Lower leg skin (tissue), 4 donors: ENCODE results near the gene ABCD4. TPM values are rescaled to one million over a fixed set of nuclear protein-coding genes. Genes with fewer than 3 reads are reported as not detected.

Experiments
- DNase-seq, 2 donors: peaks; one replicate each; pipeline ENCODE4 v3.0.0-alpha.2; 2019; ENCODE audit warnings: low spot score in 2 of 2
- H3K4me3 ChIP-seq: fragments of 200-600 bp; sonication (generic); 2 replicates; pipeline ENCODE4 v1.5.1; 2017; ENCODE audit warnings: mild to moderate bottlenecking, low read depth; ENCODE audit not compliant: poor library complexity, severe bottlenecking
- POLR2A ChIP-seq, 2 donors: fragments of 450-650 bp; IDR thresholded peaks; one replicate each; pipeline ENCODE4 v1.6.1; 2016 to 2017; ENCODE audit warnings: antibody characterized with exemption in 2 of 2, mild to moderate bottlenecking in 1 of 2, moderate library complexity in 1 of 2
- WGBS, 2 donors: methylation state at CpG; one replicate each; pipeline ENCODE4 v1.1.5; 2018; 5-methylcytosine and 5-hydroxymethylcytosine counted together
- intact Hi-C: fragments of 100-400 bp; cut with DNase I; formaldehyde crosslinking; loops from one replicate; pipeline ENCODE4 v1.15.0; 2023; ENCODE audit warnings: low total_unique reads
- total RNA-seq, 4 donors: library from RNA; depleted of rRNA; stranded (reverse); fragments of >200 nt; gene quantifications; one replicate each; pipeline ENCODE4 v1.1.0, GENCODE V29; 2016
- TF ChIP-seq, protein P1 (sequence below), 3 donors: fragments of 450-650 bp; IDR thresholded peaks; one replicate each; pipeline ENCODE4 v1.5.1; 2016; ENCODE audit warnings: antibody characterized with exemption in 3 of 3, mild to moderate bottlenecking in 3 of 3, moderate library complexity in 2 of 3

Gene ABCD4
- total RNA-seq, 4 donors from 2014 or later: 29.6 to 50.3 (median 33.9) TPM

DNA sequence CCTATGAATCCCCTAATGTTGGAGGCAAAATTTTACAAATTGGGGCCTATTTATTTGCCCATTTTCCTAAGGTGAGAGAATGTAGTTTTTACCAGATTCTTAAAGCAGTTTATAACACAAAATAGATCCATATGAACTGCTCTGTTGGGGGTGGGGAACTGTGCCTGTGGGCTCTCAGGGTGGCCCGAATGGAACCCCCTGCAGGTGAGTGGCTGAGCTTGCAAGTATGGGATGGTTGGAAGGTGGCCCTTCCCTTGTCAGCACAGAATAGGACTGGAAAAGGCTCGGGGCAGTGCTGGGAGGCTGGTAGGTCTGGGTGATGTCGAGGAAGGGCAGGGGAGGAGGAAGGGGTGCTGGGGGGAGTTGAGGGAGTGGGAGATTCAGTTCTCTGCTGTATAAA, 58.6 kb downstream of the ABCD4 start:
- TF ChIP-seq POLR2A (IDR thresholded peaks at IDR 0.05): no peak
- TF ChIP-seq, protein P1, sequence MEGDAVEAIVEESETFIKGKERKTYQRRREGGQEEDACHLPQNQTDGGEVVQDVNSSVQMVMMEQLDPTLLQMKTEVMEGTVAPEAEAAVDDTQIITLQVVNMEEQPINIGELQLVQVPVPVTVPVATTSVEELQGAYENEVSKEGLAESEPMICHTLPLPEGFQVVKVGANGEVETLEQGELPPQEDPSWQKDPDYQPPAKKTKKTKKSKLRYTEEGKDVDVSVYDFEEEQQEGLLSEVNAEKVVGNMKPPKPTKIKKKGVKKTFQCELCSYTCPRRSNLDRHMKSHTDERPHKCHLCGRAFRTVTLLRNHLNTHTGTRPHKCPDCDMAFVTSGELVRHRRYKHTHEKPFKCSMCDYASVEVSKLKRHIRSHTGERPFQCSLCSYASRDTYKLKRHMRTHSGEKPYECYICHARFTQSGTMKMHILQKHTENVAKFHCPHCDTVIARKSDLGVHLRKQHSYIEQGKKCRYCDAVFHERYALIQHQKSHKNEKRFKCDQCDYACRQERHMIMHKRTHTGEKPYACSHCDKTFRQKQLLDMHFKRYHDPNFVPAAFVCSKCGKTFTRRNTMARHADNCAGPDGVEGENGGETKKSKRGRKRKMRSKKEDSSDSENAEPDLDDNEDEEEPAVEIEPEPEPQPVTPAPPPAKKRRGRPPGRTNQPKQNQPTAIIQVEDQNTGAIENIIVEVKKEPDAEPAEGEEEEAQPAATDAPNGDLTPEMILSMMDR (IDR thresholded peaks at IDR 0.05): no peak
- no peak for DNase-seq
- 18 to 56% methylated on average over 3 of the region's 3 CpGs for WGBS, 2 donors
- no peak overlapping the region for H3K4me3 ChIP-seq
- intact Hi-C loops: loop anchor here (5.0 kb wide), 1 partner anchor 1772 kb away; no protein-coding TSS in a partner anchor

DNA sequence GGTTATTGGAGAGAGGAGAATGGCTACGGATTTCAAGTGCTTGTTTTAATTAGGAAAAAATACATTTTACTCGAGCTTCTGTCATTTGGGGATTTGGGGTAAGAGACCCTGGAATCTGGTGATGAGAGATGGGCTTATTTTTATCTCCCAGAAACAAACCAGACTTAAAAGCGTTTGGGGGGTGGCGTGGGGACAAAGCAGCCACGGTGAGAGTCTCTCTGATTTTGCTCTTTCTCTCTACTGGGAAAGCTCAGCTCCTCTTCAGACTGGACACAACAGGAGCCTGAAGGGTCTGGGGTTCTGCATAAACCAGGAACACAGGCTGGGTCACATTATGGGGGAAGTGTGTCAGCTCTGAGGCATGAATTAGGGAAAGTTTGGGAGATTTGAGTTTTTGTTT, 59.7 kb downstream of the ABCD4 start:
- TF ChIP-seq, protein P1 (IDR thresholded peaks at IDR 0.05): no peak
- TF ChIP-seq POLR2A (IDR thresholded peaks at IDR 0.05): no peak
- intact Hi-C loops: loop anchor here (5.0 kb wide), 1 partner anchor 1771 kb away; no protein-coding TSS in a partner anchor
- 25 to 43% methylated on average over 5 of the region's 5 CpGs for WGBS, 2 donors
- no peak overlapping the region for H3K4me3 ChIP-seq
- no peak for DNase-seq

DNA sequence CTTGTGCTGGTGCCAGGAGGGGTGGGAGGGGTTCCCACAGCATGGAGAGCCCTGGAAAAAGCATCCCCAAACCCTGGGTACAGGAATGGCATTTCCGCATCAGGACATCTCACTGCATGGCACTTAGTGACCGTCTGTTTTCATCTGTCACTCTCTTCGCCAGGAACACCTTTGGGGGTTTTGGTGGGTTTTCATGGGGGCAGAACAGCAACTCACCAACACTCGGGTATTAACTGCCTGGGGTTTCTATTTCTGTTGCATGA, 60.0 kb downstream of the ABCD4 start:
- intact Hi-C loops: loop anchor here (5.0 kb wide), 1 partner anchor 1770 kb away; no protein-coding TSS in a partner anchor
- 36 to 50% methylated on average over 4 of the region's 4 CpGs for WGBS, 2 donors

DNA sequence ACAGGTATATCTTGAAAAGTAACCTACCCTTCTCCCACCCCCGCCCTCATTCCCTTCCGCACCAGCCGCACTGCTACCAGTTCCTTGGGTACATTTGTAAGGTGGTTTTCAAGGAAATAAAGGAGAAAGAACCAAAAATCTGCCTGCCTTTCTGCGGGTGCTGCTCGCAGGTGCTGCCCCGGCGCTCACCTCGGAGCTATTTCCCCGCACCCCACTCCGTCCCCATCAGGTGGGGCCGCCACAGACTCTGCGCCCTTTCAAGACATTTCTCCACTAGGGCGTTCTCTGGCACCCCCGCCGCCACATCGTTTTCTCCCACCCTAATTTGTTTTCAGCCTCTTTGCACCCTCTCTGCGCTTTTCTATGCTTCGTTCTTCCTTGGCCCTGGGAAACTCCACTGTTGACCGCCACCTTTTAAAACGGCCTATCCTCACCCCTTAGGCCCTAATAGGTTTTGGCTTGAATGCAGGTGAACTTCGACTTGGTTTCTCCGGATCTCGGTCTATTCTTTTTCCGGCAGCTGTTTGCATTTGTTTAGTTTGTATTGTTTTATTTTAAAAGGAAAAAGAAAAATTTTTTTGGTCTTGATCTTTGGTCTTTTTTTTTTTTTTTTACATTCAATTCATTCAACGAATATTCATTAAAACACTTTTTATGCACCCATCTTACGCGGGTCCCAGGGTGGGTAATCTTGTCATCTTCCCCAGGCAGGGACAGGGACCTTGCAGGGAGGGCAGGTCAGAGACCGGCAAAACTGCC, 60.5 kb downstream of the ABCD4 start:
- intact Hi-C loops: loop anchor here (5.0 kb wide), 1 partner anchor 1770 kb away; no protein-coding TSS in a partner anchor
- WGBS, 2 donors: 15 to 17% methylated on average over 28 of the region's 28 CpGs
- no peak for DNase-seq
- H3K4me3 ChIP-seq: no peak overlapping the region
- no peak for TF ChIP-seq POLR2A (IDR thresholded peaks at IDR 0.05)
- TF ChIP-seq, protein P1 (IDR thresholded peaks at IDR 0.05): no peak

More for the DNA sequence above, 60.0 kb downstream of the ABCD4 start:
- DNase-seq: no peak
- no peak overlapping the region for H3K4me3 ChIP-seq
- TF ChIP-seq, protein P1 (IDR thresholded peaks at IDR 0.05): no peak
- no peak for TF ChIP-seq POLR2A (IDR thresholded peaks at IDR 0.05)

DNA sequence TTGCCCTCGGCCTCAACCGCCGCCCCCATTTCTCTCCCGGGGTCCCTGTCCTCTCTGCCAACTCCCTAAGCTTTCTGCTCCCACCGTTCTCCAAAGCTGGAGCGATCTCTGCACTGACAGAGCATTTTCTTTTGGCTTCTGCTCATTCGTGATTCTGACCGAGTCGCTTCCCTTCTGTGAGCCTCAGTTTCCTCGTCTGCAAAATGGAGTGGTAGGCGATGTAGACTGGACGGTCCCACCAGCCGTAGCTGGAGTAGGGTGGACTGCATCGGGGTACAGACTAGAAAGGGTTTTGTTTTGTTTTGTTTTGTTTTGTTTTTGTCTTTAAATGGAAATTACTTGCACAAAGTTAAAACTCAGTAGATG, 61.1 kb downstream of the ABCD4 start:
- WGBS, 2 donors: 6 to 8% methylated on average over 14 of the region's 14 CpGs
- DNase-seq: no peak
- H3K4me3 ChIP-seq: no peak overlapping the region
- intact Hi-C loops: loop anchor here (5.0 kb wide), 1 partner anchor 1769 kb away; no protein-coding TSS in a partner anchor
- TF ChIP-seq, protein P1 (IDR thresholded peaks at IDR 0.05): no peak
- no peak for TF ChIP-seq POLR2A (IDR thresholded peaks at IDR 0.05)
